Cerebellar nuclear complex (tissue), 1 donor: ENCODE results near the gene PAX7.

Experiments used
- DNase-seq, 2 experiments: peaks; one replicate each; lab custom pipeline; 2025; lab: John Stamatoyannopoulos, UW

The PAX7 gene

DNA sequence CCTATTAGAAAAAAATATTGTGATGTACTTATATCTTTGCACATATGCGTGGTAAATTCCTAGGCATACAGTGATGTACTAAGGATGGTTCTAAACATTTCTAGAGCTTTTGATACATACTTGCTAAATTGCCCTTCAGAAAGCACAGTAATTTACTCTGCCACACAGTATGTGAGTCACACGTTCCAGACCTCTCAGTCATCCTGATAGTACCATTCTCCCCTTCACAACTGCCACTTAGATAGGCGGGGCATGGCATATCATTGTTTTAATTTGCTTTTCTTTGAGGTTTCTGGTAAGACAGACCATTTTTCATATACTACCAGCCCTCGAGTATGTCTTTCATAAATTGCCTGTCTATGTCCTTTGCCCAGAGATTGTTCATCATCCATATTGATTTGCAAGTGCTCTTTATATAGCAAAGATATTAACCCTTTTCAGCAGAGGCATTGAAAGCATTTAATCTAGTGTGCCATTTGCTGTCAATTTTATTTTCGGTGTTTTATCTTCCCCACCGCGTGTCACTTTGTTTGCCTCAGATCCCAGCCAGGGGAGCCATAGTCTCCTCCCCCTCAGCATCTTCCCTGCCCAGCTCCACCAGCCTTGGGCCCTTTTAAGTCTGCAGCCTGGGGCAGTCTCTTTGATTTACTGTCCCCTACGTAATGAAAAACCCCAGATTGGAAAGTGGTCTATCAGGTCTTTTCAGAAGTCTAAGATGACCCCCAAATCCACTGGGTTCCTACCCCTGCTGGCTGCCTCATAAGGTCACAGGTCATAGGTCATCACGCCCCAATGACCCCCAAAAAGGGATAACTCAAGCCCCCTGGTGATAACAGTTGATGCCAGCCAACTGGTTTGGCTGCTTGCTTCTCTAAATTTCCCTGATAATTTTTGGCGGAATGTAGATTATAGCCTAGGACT lies 11.8 kb upstream of the PAX7 start:
- DNase-seq: no peak

DNA sequence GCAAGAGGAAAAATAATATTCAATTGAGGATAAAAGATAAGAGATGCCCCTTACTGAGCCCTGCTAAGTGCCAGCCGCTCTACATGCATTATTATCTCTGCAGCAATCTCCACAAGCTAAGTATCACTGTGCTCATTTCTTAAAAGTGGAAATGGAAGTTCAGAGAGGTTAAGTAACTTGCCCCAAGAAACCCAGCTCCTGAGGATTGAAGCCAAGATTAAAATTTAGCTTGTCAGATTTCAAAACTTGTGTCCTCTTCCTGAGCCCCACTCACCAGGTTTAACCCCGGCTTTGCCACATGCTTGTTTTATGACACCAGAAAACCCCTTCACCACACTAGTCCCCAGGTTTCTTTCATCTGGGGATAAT lies 11.2 kb upstream of the PAX7 start:
- no peak for DNase-seq

DNA sequence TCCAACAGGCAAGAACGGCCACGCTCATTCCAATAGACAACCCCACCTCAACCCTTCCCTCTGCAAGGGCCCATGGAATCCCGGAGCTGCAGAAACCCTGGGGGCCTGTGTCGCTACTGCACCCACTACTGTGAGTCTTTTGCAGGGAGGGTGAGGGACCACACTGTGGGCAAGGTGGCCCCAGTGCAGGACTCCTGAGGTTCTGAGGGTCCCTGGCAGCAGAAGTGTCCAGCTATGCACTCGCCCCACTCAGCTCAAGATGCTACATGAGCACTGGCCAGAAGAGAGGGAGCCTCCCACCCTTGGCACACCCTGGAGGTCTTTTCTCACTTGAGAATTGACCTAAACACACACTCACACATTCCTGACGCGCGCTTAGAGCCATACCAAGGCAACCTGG lies 2.1 kb upstream of the PAX7 start:
- DNase-seq: no peak

DNA sequence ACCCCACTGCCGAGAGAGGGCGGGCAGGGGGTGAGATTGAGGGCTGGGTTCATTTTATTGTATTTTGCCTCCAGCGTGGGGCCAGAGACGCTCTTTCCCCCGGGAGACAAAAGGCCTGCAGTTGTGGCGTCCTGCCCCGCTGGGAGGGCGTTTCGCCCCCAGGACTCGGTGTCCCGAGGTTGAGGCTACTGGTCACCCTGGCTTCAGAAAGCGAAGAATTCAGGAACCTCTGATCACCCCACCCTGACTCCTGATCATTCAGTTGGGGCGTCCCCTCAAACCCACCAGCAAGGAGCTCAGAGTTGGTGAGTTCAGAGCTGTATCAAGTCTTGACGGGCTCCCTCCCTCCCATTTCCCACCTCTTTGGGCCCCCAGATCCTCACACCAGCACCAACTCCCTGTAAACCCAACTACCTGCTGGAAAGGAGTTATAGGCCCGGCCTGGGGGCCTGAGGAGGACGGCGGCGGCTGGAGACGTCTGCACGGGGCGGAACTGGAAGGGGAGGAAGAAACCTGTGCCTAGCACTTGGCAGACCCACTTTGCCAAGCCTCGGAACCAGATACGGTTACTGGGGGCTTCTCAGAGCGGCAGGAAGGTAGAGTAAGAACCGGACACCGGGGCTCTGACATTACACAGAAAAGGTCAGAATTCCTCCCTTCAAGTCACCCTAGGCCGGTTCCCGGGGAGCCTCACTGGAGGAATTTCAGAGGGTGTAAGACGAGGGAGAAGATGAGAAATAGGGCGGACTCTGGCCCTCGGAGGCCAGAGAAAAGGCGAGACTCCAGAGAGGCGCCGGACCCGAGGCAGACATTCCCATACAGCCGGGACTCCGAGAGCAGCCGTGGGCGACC lies 761 bp upstream of the PAX7 start:
- DNase-seq: no peak

DNA sequence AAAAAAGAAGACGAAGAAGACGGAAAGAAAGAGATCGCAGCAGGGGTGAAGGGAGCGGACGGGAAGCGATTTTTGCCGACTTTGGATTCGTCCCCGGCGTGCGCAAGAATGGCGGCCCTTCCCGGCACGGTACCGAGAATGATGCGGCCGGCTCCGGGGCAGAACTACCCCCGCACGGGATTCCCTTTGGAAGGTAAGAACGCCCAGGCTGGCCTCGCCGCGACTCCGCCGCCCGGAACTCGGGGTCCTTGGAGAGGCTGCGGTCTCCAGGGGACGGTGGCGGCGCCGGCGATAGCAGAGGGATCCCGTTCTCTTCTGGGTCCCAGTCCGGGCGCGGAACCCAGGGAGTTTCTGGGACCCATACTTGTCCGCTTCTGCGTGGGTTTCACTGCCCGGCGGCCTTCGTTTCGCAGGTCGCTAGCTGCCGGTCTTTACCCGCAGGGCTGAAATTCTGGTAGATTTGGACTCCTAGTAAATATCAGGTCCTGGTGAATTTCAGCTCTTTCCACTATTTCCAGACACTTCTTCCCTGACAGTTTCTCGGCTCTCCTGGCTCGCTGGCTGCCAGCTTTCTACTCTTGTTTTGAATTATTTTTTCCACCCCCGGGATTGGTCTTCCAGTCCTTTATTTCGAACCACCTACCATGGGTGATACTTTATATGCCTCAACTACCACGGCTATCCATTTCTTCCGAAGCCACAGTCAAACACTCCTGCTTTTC lies 1.0 kb downstream of the PAX7 start:
- DNase-seq: no peak

DNA sequence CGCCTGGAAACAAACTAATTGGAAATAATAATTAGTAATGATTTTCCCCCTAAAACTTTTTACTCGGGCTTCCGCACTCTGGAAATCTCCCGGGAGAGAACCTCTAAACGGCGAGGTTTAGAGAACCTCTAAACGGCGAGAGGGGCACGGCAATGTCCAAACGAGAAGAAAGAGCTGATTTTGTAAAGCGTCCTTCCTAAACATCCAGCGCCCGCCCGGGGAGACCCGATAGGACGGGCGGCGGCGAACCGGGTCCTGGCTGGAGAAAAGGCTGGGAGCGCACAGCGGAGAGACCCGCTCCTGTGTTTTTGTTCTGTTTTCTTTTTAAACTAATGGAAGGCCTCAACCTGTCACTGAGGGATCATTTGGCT lies 1.6 kb downstream of the PAX7 start:
- DNase-seq: no peak

DNA sequence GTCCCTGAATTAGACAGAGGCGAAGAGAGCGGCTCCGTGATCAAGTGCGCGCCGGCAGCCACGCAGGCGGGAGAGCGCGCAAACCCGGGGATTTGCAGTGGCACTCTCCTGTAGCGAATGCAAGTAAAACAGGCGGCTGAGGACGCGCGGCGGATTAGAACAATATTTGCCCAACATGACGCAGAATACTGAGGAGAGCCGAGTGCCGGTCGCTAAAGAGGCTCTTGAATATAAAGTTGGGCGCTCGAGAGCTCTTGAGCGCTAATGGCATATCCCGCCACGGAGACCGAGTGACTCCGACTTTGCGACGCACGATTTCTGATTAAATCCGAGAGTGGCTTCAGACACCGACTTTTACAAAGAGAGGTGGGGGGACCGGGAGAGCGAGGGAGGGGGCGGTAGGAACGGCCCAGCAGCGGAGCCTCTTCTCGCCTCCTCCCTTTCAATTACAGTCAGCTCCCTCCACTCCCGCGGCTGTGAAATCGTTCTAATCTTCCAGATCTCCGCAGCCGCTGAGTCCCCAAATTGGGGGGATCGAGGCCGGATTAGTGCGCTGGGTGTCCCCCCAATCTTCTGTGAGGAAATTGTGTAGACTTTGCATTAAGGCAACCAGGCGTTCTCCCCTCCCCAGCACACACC lies 2.3 kb downstream of the PAX7 start:
- no peak for DNase-seq

DNA sequence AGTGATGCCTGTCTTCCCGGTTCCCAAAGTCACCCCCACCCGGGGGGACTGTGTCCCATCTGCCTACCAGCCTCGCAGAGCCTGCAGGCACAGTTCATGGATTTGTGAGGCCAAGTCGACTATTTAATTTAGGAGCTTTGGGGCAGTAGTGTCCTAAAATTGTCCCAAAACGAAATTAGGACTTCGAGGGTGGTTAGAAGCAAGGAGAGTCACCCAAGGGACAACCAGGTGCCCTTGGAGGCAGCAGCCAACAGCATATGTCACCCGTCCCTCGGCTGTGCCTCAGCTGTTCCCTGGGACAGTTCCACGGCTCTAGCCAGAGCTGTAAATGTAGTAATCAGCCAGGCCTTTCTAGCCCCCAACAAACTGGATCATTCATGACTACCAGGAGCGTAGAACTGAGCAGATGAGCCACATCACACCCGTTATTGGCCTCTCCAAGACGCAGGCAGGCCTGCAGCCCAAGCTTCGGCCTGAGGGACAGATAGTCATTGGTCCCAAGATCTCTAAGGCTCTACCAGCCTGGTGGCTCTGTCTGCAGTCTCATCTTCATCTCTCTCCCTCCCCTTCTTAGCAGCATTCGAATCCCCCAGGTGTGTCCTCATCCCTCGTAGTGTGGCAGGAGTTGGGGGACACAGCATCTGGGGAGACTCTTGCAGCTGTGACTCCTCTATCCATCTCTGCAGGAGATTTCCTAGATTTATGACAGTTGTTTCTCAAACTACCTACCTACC lies 2.9 kb downstream of the PAX7 start:
- DNase-seq: no peak

DNA sequence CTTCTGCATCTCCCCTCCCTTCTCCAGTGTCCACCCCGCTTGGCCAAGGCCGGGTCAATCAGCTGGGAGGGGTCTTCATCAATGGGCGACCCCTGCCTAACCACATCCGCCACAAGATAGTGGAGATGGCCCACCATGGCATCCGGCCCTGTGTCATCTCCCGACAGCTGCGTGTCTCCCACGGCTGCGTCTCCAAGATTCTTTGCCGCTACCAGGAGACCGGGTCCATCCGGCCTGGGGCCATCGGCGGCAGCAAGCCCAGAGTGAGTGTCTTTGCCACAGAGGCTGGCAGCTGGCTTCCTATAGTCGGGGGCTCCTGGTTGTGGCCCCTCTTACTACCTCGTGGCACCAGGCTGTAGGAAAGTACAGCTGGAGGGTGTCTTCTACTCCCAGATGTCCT lies 3.6 kb downstream of the PAX7 start:
- no peak for DNase-seq

DNA sequence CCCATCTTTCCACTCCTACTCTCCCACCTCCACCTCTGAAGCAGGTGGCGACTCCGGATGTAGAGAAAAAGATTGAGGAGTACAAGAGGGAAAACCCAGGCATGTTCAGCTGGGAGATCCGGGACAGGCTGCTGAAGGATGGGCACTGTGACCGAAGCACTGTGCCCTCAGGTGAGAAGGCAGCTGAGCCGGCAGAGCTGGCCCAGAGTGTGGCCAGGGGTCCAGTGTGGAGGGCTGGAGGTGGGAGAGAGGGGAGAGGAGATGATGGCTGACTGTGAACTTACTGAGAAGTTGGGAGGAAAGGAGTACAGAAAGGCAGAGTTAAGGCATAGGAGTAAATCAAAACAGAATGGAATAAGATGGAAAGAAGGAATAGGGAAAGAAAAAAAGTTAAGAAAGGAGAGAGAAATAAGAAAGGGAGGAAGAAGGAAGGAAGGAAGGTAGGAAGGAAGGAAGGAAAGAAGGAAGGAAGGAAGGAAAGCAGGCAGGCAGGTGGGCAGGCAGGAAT lies 4.5 kb downstream of the PAX7 start:
- DNase-seq: no peak

DNA sequence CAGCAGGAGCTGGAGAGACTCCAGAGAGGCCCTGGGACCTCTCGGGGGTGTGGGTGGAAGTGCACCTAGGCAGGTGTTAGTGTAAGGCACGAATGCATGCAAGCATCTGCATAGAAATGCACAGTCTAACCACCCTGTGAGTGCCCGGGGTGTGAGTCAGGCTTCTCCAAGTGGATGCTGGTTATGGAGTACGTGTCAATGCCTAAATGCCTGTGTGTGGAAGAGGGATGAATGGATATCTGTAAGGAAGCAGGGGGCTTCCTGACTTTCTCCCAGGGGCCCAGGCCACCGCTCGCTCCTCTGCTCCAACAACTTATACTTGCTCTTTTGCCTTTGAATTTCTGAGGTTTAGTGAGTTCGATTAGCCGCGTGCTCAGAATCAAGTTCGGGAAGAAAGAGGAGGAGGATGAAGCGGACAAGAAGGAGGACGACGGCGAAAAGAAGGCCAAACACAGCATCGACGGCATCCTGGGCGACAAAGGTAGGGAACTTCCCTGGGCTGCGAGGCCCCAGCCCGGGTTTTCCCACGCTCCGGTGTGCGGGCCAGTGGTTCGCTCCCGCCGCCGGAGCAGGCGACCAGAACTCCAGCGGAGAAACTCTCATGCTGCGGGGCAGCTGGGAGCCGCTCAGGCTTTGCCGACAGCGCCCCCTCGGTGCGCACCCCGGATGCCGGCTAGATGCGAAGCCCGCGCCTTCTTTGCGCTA lies 5.4 kb downstream of the PAX7 start:
- DNase-seq: no peak

DNA sequence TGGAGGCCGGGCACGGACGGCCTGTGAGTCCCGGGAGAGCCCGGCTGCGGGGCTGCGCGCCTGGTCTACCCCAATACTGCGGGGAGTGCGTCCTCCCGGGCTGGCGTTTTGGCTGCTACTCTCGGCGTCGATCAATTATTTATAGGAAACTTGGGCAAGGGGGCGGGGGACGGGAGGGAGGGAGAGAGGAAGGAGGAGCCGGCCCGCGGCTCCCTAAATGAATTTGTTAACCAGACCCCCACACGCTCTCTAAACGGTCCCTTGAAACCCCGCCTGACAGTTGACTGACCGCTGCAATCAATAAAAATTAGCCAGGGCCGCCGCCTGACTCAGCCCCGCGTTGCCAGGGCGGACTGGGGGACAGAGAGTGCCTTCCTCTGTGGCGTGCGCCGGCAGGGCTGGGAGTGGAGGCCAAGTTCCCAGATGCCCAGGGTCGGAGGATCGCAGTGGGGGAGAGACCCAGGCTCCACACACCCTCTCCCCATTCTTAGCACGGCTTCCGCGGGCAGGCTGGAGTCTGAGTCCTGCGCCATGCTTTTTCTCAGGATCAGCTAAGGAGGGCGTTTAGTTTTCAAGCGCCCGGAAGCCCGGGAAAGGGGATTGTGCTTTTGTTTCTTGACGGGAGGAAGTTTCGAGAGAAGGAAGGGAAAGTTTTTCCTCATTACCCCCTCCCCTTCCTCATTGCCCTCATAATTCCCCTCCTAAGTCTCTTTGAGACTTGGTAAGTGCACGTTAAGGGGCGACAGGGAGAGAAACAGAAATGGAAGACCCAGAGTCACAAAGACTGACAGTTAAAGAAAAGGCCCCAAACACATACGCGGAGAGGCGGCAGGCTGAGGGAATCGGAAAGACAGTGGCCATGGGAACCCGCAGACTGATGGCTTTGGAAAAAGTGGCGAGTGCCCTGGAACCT lies 6.2 kb downstream of the PAX7 start:
- no peak for DNase-seq

DNA sequence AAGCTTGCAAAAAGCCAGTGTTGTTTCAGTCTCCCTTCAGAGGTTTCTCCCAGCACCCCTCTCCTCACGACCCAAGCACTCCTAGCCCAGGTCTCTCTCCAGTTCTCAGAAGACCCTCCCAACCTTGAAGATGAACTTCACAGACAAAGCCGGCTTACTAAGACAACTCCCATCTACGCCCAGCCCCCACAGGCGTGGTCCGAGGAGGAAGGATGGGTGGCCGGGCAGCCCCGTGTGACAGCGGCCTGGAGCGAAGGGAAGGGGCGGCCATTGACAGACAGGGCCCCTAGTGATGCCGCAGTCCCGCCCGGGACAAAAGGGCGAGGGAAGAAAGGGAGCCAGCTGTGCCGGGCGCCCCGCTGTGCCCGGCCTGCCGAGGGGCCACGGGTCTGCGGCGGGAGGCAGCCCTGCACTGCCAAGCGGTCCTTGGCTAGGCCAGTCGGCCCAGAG lies 6.9 kb downstream of the PAX7 start:
- no peak for DNase-seq

DNA sequence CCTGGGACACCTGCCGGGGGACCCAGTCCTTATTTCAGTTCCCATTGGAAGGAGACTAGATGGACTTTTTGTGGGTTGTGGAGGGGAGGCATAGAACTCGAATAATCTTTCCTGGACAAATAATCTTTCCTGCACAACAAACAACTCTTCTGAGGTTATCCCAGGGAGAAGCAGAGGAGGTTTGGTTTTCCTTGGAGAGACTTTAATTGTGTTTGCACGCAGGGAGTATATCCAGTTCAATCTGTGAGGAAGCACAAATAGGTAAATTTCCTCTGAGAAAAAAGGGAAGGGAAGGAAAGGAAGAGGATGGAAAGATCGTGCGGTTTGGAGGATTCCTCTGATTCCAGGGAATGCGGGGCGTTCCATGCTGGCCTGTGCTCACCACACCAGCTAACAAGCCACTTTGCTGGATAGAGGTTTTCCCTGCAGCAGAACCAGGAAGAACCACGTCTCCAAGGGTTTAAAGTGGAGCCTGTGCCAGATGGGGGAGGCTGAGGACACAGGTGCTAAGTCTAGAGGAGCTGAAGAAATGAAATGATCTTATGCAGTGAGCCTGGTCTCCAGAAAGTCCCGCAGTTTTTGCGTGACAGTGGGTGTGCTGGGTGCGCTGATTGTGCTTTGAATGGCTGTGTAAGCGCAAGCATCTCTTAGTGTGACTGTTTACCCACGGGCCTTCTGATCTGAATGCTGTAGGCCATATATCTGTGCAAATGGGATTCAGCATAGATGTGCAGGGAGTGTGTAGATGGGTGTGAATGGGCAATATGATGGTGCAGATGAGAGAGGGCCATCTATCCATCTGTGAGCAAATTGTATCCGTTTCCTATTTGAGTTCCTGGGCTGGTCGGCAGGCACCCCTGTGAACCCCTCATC lies 7.6 kb downstream of the PAX7 start:
- no peak for DNase-seq

DNA sequence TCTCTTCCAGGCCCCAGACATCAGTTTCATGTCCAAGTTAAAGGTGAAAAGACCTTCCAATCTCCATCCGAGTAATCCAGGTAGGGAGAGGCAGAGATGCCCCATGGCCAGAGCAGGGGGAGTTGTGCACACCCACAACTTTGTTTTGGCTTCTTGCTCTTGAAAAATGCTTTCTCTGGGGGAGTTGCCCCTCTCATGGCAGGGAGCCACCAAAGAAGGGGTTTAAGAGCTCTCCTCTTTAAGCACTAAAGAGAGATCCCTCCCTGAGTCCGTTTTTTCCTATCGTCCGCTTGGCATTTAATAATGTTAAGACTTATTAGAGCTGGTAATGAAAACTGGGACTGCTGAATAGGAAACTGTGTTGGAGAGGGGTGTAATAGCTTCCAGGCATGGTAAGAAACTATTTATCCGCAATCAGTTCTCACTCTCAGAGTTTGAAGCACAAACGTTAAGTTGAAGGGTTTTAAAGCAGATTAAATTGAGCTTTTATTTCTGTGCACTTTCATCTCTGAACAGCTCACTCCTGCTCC lies 8.3 kb downstream of the PAX7 start:
- DNase-seq: no peak

DNA sequence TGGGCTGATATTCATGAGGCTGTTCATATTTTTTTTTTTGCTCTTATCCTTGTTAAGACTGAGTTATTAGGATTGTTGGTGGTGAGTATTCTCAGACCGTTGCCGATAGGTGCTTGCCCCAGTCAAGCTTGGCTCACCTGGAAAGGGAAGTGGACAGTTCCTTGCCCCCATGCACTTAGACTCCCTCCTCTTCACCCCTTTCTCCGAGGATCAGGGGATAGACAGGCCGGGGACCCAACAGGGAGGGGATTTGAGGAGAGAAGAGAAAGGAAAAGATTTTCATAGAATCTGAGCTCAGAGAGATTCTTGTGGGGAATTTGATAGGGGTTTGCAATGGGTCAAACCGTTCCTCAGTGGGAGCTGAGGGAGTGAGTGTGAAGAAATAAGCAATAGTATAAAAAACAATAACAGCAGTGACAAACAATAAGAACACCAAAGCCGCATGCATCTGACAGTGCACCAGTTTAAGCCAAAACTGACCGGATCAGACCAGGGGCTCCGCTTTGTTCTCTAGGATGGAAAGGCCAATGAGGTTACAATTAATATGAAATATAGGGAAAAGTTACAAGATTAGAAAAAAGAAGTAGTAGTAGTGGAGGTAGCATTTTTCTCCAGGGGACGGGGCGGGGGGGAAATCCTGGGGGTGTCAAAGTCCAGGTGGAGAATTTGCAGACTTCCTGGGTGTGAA lies 8.9 kb downstream of the PAX7 start:
- no peak for DNase-seq

DNA sequence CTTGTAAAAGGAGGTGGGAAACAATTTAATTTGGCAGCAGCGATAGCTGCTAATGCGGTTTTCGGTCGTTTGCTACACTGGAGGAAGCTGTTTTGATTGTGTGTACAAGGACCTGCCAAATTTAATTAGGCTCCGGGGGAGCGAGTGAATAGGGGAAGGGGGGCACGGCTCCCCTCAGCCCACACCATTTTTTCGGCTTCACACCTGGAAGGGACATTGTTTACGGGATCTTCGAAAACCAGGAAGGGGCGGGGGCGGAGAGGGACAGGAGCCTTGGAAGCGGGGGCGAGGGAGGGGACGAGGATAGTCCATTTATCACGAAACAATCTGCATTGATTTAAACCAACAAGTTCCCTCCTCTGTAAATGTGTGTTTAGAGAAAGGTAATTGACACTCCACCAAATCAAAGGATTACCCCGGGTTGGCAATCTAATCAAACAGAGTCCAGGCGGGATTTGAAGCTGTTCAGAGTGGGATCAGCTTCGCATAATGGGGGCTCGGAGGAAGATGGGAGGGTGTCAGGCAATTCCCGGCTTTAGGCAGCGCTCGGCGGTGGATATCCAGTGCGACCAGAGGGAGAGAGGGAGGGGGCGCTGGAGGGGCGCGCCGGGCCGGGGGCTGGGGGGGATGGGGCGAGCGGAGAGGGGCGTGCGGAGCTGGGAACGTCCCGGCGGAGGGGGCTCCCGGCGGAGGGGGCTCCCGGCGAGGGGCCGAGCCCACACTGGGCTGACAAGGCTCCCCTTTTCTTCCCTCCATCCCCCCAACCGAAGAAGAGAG lies 9.8 kb downstream of the PAX7 start:
- no peak for DNase-seq
